Urinary bladder (tissue), 4 donors: ENCODE results near the gene CINP. TPM values are rescaled to one million over a fixed set of nuclear protein-coding genes. Genes with fewer than 3 reads are reported as not detected.

Experiments
- DNase-seq: peaks from one replicate; pipeline ENCODE4 v3.0.0-alpha.2; 2015; ENCODE audit errors: extremely low spot score
- H3K27ac ChIP-seq: one replicate; pipeline ENCODE4 v1.5.1; 2013; ENCODE audit warnings: low read depth, mild to moderate bottlenecking, moderate library complexity
- H3K36me3 ChIP-seq: one replicate; pipeline ENCODE4 v1.6.1; 2013; ENCODE audit warnings: mild to moderate bottlenecking, moderate library complexity; ENCODE audit not compliant: insufficient read depth
- H3K4me1 ChIP-seq: one replicate; pipeline ENCODE4 v1.6.1; 2013; ENCODE audit warnings: mild to moderate bottlenecking, moderate library complexity; ENCODE audit not compliant: insufficient read depth
- H3K4me3 ChIP-seq: one replicate; pipeline ENCODE4 v1.5.1; 2013; ENCODE audit warnings: low read depth, low read length
- WGBS: extraction: QIAGEN DNeasy Blood & Tissue Kit; methylation state at CpG from one replicate; pipeline ENCODE4 v1.1.7; 2013; 5-methylcytosine and 5-hydroxymethylcytosine counted together
- polyA plus RNA-seq: library from polyadenylated mRNA; stranded (reverse); fragments of 200-250 nt; gene quantifications from one replicate; pipeline ENCODE4 v1.2.3, GENCODE V29; 2013
- total RNA-seq: library from RNA; depleted of rRNA; stranded (reverse); fragments of >200 nt; gene quantifications from one replicate; pipeline ENCODE4 v1.2.3, GENCODE V29; 2014
- donor health status: healthy with polysubstance abuse.
- donor health status: healthy.

CINP gene
- total and polyA plus RNA-seq, 2 donors: 29.3 to 32.7 TPM

GRCh38 chr14:102321456-102322422 lies 41.0 kb downstream of the CINP start:
- no peak overlapping the region for H3K27ac ChIP-seq
- no peak overlapping the region for H3K4me3 ChIP-seq
- H3K36me3 ChIP-seq: no peaks in the 10 kb centered on the region
- WGBS: 92% methylated on average over 12 of the region's 12 CpGs
- DNase-seq: no peak
- no peaks in the 10 kb centered on the region for H3K4me1 ChIP-seq

GRCh38 chr14:102320671-102321455 lies 41.8 kb downstream of the CINP start:
- no peak for DNase-seq
- no peak overlapping the region for H3K4me3 ChIP-seq
- no peaks in the 10 kb centered on the region for H3K4me1 ChIP-seq
- H3K27ac ChIP-seq: no peak overlapping the region
- WGBS: 90% methylated on average over 17 of the region's 17 CpGs
- no peaks in the 10 kb centered on the region for H3K36me3 ChIP-seq

- Histone ChIP-seq H3K36me3 (no peaks in the 10 kb centered on the region), H3K27ac (peak overlapping the region; percentile 81), H3K4me1 (no peaks in the 10 kb centered on the region), H3K4me3 (peak overlapping the region; percentile 84)
- no peak for DNase-seq
- WGBS: 4% methylated on average over 30 of the region's 30 CpGs
Observed at GRCh38 chr14:102320033-102320660, 42.5 kb downstream of the CINP start.

GRCh38 chr14:102319351-102320032 lies 43.2 kb downstream of the CINP start, which contains the start of gene ZNF839:
ZNF839 (plus strand) TSS chr14:102319746; CDS start chr14:102319766, 20 bp downstream.
- WGBS: under 1% methylated on average over 71 of the region's 71 CpGs
- H3K4me3 ChIP-seq: peak within 1 kb of the TSS; percentile 84
- H3K4me1 ChIP-seq: no peaks in the 10 kb centered on the region

GRCh38 chr14:102318781-102319276 lies 43.9 kb downstream of the CINP start:
- DNase-seq: no peak
- H3K4me3 ChIP-seq: peak overlapping the region; percentile 84
- peak overlapping the region; percentile 76 for H3K27ac ChIP-seq
- 66% methylated on average over 15 of the region's 15 CpGs for WGBS
- no peaks in the 10 kb centered on the region for H3K4me1 ChIP-seq
- no peaks in the 10 kb centered on the region for H3K36me3 ChIP-seq

More at GRCh38 chr14:102319351-102320032, 43.2 kb downstream of the CINP start, which contains the start of gene ZNF839:
- peak; percentile 63 for DNase-seq
- H3K27ac ChIP-seq: peak within 1 kb of the TSS; percentile 81
- H3K36me3 ChIP-seq: no peaks in the 10 kb centered on the region

- peak overlapping the region; percentile 29 for H3K4me3 ChIP-seq
- no peaks in the 10 kb centered on the region for H3K4me1 ChIP-seq
- no peak overlapping the region for H3K27ac ChIP-seq
- WGBS: 51% methylated on average over 12 of the region's 12 CpGs
- no peak for DNase-seq
- H3K36me3 ChIP-seq: no peaks in the 10 kb centered on the region
Observed at GRCh38 chr14:102317564-102318248, 45.0 kb downstream of the CINP start.

- H3K4me3 ChIP-seq: peak overlapping the region; percentile 35
- 1% methylated on average over 54 of the region's 54 CpGs for WGBS
- no peaks in the 10 kb centered on the region for H3K4me1 ChIP-seq
- H3K27ac ChIP-seq: peak overlapping the region; percentile 56
- H3K36me3 ChIP-seq: no peaks in the 10 kb centered on the region
- DNase-seq: peak; percentile 74
Observed at GRCh38 chr14:102316743-102317563, 45.7 kb downstream of the CINP start.

- no peaks in the 10 kb centered on the region for H3K4me1 ChIP-seq
- DNase-seq: peak; percentile 62
- H3K4me3 ChIP-seq: peak overlapping the region; percentile 35
- H3K36me3 ChIP-seq: no peaks in the 10 kb centered on the region
- no peak overlapping the region for H3K27ac ChIP-seq
- under 1% methylated on average over 10 of the region's 10 CpGs for WGBS
Observed at GRCh38 chr14:102316338-102316742, 46.4 kb downstream of the CINP start.

- no peak overlapping the region for H3K4me3 ChIP-seq
- H3K36me3 ChIP-seq: no peaks in the 10 kb centered on the region
- no peak for DNase-seq
- WGBS: 77% methylated on average over 6 of the region's 6 CpGs
- H3K4me1 ChIP-seq: no peaks in the 10 kb centered on the region
- H3K27ac ChIP-seq: no peak overlapping the region
Observed at GRCh38 chr14:102315121-102315520, 47.6 kb downstream of the CINP start.

GRCh38 chr14:102314242-102315011 lies 48.3 kb downstream of the CINP start:
- DNase-seq: no peak
- Histone ChIP-seq H3K4me1 (no peaks in the 10 kb centered on the region), H3K27ac (no peak overlapping the region), H3K4me3 (peak overlapping the region; percentile 39), H3K36me3 (no peaks in the 10 kb centered on the region)
- 7% methylated on average over 52 of the region's 52 CpGs for WGBS
